GM19240 (cell line): ENCODE measurements around the gene TNFRSF4.
"Not testable (repeated sequence)": the region's sequence is repeated elsewhere in the genome, so short reads cannot be mapped to it uniquely, and the experiment has no call there.

ENCODE experiments used
- DNase-seq: peaks from one replicate; pipeline ENCODE4 v3.0.0; 2011; ENCODE audit warnings: low spot score; ENCODE audit not compliant: insufficient read length

Gene TNFRSF4

GRCh38 chr1:1213345-1214265 is at the start of gene TNFRSF4:
TSS of gene TNFRSF4 (minus strand) at chr1:1214153. CDS start at chr1:1214127, 26 bp downstream.
- DNase-seq: no peak

GRCh38 chr1:1262758-1263157 is 48.8 kb upstream of the TNFRSF4 start:
- no peak for DNase-seq

GRCh38 chr1:1262071-1262470 is 48.1 kb upstream of the TNFRSF4 start:
- no peak for DNase-seq

GRCh38 chr1:1260843-1261560 is 47.0 kb upstream of the TNFRSF4 start:
- no peak for DNase-seq

- DNase-seq: no peak
Observed at GRCh38 chr1:1259951-1260600, 46.1 kb upstream of the TNFRSF4 start.

GRCh38 chr1:1259540-1259939 is 45.6 kb upstream of the TNFRSF4 start:
- no peak for DNase-seq

- DNase-seq: no peak
Observed at GRCh38 chr1:1259119-1259488, 45.2 kb upstream of the TNFRSF4 start.

- no peak for DNase-seq
Observed at GRCh38 chr1:1256956-1257871, 43.3 kb upstream of the TNFRSF4 start.

- no peak for DNase-seq
Observed at GRCh38 chr1:1255611-1256010, 41.7 kb upstream of the TNFRSF4 start.

- no peak for DNase-seq
Observed at GRCh38 chr1:1255078-1255477, 41.1 kb upstream of the TNFRSF4 start.

- DNase-seq: no peak
Observed at GRCh38 chr1:1254667-1254998, 40.7 kb upstream of the TNFRSF4 start.

- no peak for DNase-seq
Observed at GRCh38 chr1:1253972-1254666, 40.2 kb upstream of the TNFRSF4 start.

- no peak for DNase-seq
Observed at GRCh38 chr1:1253314-1253713, 39.4 kb upstream of the TNFRSF4 start.

GRCh38 chr1:1250786-1251284 is 36.9 kb upstream of the TNFRSF4 start:
- DNase-seq: peak; percentile 94

GRCh38 chr1:1248009-1248913 is 34.3 kb upstream of the TNFRSF4 start:
- not testable (repeated sequence) for DNase-seq

- no peak for DNase-seq
Observed at GRCh38 chr1:1247341-1247913, 33.5 kb upstream of the TNFRSF4 start.

GRCh38 chr1:1246577-1247340 is 32.8 kb upstream of the TNFRSF4 start, which contains the start of gene C1QTNF12:
TSS of gene C1QTNF12 (minus strand) at chr1:1246722. CDS start at chr1:1246690, 32 bp downstream.
- DNase-seq: no peak
